H1 (cell line): ENCODE data around the gene PROP1. TPM values are rescaled to one million over a fixed set of nuclear protein-coding genes. Genes with fewer than 3 reads are reported as not detected.
A peak's percentile ranks its signal among the peaks of the same experiment; 100 is the strongest.

Experiments used
- CTCF ChIA-PET: fragments of 300-600 bp; sonication (Branson Sonifier 250); formaldehyde crosslinking; loops from one replicate; lab custom pipeline; 2021; ENCODE audit not compliant: partially characterized antibody; lab: Charles Lee
- POLR2A ChIA-PET: fragments of 300-600 bp; sonication (Branson Sonifier 250); formaldehyde crosslinking; loops from one replicate; lab custom pipeline; 2021; ENCODE audit warnings: inconsistent platforms; ENCODE audit not compliant: partially characterized antibody; lab: Charles Lee
- DNase-seq, 2 experiments: peaks; one replicate each; pipeline versions ENCODE4 v3.0.0 to v3.0.0-alpha.2; 2010 to 2022; ENCODE audit warnings: low spot score in 2 of 2, low read depth in 1 of 2, mixed read lengths in 1 of 2
- FAIRE-seq: peaks from 2 replicates; lab custom pipeline; 2011; peaks lifted over from hg19 to GRCh38; lab: Jason Lieb, UNC
- H2AFZ ChIP-seq: 2 replicates; pipeline ENCODE4 v1.8.1; 2012; ENCODE audit warnings: low read length, inconsistent platforms
- H2AK5ac ChIP-seq: 2 replicates; pipeline ENCODE4 v1.6.1; 2013; ENCODE audit warnings: low read depth, low read length
- H2BK120ac ChIP-seq: replicated peaks from 2 replicates; pipeline ENCODE3; 2013; ENCODE audit warnings: low read depth, low read length, inconsistent platforms
- H2BK12ac ChIP-seq: 2 replicates; pipeline ENCODE4 v1.6.1; 2013; ENCODE audit warnings: low read depth, low read length
- H2BK15ac ChIP-seq: 2 replicates; pipeline ENCODE4 v1.6.1; 2013; ENCODE audit warnings: low read length
- H2BK20ac ChIP-seq: 2 replicates; pipeline ENCODE4 v1.6.1; 2013; ENCODE audit warnings: low read length
- H2BK5ac ChIP-seq: 2 replicates; pipeline ENCODE4 v1.6.1; 2013; ENCODE audit warnings: low read depth, low read length
- H3K14ac ChIP-seq: 2 replicates; pipeline ENCODE4 v1.6.1; 2013; ENCODE audit warnings: inconsistent platforms; ENCODE audit not compliant: insufficient read length
- H3K18ac ChIP-seq: 2 replicates; pipeline ENCODE4 v1.6.1; 2013; ENCODE audit warnings: low read length; ENCODE audit errors: extremely low read depth
- H3K23ac ChIP-seq: 2 replicates; pipeline ENCODE4 v1.6.1; 2013; ENCODE audit warnings: inconsistent platforms; ENCODE audit not compliant: insufficient read length
- H3K23me2 ChIP-seq: 2 replicates; pipeline ENCODE4 v1.6.1; 2013; ENCODE audit warnings: low read depth, low read length
- H3K27ac ChIP-seq: 2 replicates; pipeline ENCODE4 v1.6.1; 2011; ENCODE audit warnings: low read depth, low read length, inconsistent platforms
- H3K27me3 ChIP-seq, 4 experiments: replicated peaks in 1 of 4; 1 replicate in 1 of 4; 2 replicates in 3 of 4; pipeline versions ENCODE4 v1.6.1 to v1.8.1; 2011 to 2013; ENCODE audit warnings: low read length in 3 of 4, mild to moderate bottlenecking in 3 of 4, inconsistent platforms in 2 of 4, mixed read lengths in 2 of 4, moderate library complexity in 1 of 4; ENCODE audit not compliant: control insufficient read depth in 3 of 4, insufficient read depth in 3 of 4; ENCODE audit errors: extremely low read depth in 1 of 4
- H3K36me3 ChIP-seq, 4 experiments: 2 replicates each; pipeline versions ENCODE4 v1.6.1 to v1.8.1; 2011 to 2013; ENCODE audit warnings: mild to moderate bottlenecking in 4 of 4, low read length in 3 of 4, moderate library complexity in 2 of 4, control low read depth in 1 of 4, inconsistent platforms in 1 of 4; ENCODE audit not compliant: insufficient read depth in 4 of 4, control insufficient read depth in 2 of 4
- H3K4ac ChIP-seq: replicated peaks from 2 replicates; pipeline ENCODE3; 2013; ENCODE audit warnings: low read length, low read depth, mixed read lengths, inconsistent platforms; ENCODE audit not compliant: insufficient read length
- H3K4me1 ChIP-seq, 4 experiments: replicated peaks in 1 of 4; 1 replicate in 1 of 4; 2 replicates in 3 of 4; pipeline versions ENCODE4 v1.6.1 to v1.8.1; 2011 to 2013; ENCODE audit warnings: low read length in 3 of 4, inconsistent platforms in 2 of 4, mixed read lengths in 1 of 4; ENCODE audit not compliant: insufficient read depth in 4 of 4, control insufficient read depth in 3 of 4
- H3K4me2 ChIP-seq, 2 experiments: 2 replicates each; pipeline versions ENCODE4 v1.6.1 to v1.8.1; 2011 to 2013; ENCODE audit warnings: low read depth in 2 of 2, low read length in 2 of 2, control low read depth in 1 of 2, inconsistent platforms in 1 of 2, mild to moderate bottlenecking in 1 of 2; ENCODE audit not compliant: insufficient read depth in 1 of 2
- H3K4me3 ChIP-seq, 4 experiments: fragments of 200-600, 300-600 bp in 1 of 4; sonication (generic), shearing (Covaris generic), sonication (Bioruptor Twin) in 1 of 4; 2 replicates each; pipeline versions ENCODE4 v1.5.1 to v1.8.1; 2011 to 2016; ENCODE audit warnings: low read length in 4 of 4, low read depth in 3 of 4, control low read depth in 2 of 4, inconsistent platforms in 2 of 4, mild to moderate bottlenecking in 2 of 4, mixed read lengths in 1 of 4, moderate library complexity in 1 of 4; ENCODE audit not compliant: insufficient read depth in 2 of 4; ENCODE audit errors: extremely low read depth in 1 of 4
- H3K56ac ChIP-seq: replicated peaks from 2 replicates; pipeline ENCODE3; 2013; ENCODE audit warnings: low read depth, mild to moderate bottlenecking, mixed read lengths, low read length, inconsistent platforms; ENCODE audit not compliant: insufficient read length
- H3K79me1 ChIP-seq: 2 replicates; pipeline ENCODE4 v1.6.1; 2013; ENCODE audit warnings: low read depth, low read length, control low read depth
- H3K79me2 ChIP-seq, 2 experiments: 2 replicates each; pipeline versions ENCODE4 v1.6.1 to v1.8.1; 2012 to 2013; ENCODE audit warnings: low read length in 2 of 2, mild to moderate bottlenecking in 2 of 2, inconsistent platforms in 1 of 2; ENCODE audit not compliant: insufficient read depth in 2 of 2, control insufficient read depth in 1 of 2
- H3K9ac ChIP-seq, 4 experiments: replicated peaks in 1 of 4; 1 replicate in 1 of 4; 2 replicates in 3 of 4; pipeline versions ENCODE4 v1.6.1 to v1.8.1; 2011 to 2013; ENCODE audit warnings: low read depth in 3 of 4, low read length in 3 of 4, control low read depth in 2 of 4, mild to moderate bottlenecking in 2 of 4, moderate library complexity in 2 of 4, inconsistent platforms in 1 of 4; ENCODE audit errors: extremely low read depth in 1 of 4
- H3K9me3 ChIP-seq, 2 experiments: 2 replicates each; pipeline versions ENCODE4 v1.6.1 to v1.8.1; 2012 to 2013; ENCODE audit warnings: mild to moderate bottlenecking in 2 of 2, moderate library complexity in 2 of 2, control low read depth in 1 of 2, inconsistent platforms in 1 of 2, low read depth in 1 of 2, low read length in 1 of 2, mixed read lengths in 1 of 2; ENCODE audit not compliant: insufficient read depth in 2 of 2
- H4K20me1 ChIP-seq, 2 experiments: replicated peaks in 1 of 2; 2 replicates each; pipeline versions ENCODE3 to v1.8.1; 2011 to 2013; ENCODE audit warnings: inconsistent platforms in 2 of 2, low read length in 2 of 2, mild to moderate bottlenecking in 1 of 2; ENCODE audit not compliant: insufficient read depth in 2 of 2, control insufficient read depth in 1 of 2
- H4K5ac ChIP-seq: 2 replicates; pipeline ENCODE4 v1.6.1; 2013; ENCODE audit warnings: low read length, low read depth, mixed read lengths, inconsistent platforms; ENCODE audit not compliant: insufficient read length
- H4K8ac ChIP-seq: 2 replicates; pipeline ENCODE4 v1.8.0; 2013; ENCODE audit warnings: mild to moderate bottlenecking, moderate library complexity, low read length, inconsistent platforms; ENCODE audit not compliant: insufficient read depth; ENCODE audit errors: extremely low read depth
- H4K91ac ChIP-seq: replicated peaks from 2 replicates; pipeline ENCODE3; 2013; ENCODE audit warnings: low read length, mixed read lengths, inconsistent platforms; ENCODE audit not compliant: insufficient read length
- ATF2 ChIP-seq: IDR thresholded peaks from 2 replicates; pipeline ENCODE4 v1.6.1; 2012; ENCODE audit warnings: low read length, inconsistent platforms
- CBX8 ChIP-seq: fragments of 300-800, 300-1000 bp; sonication (generic); IDR thresholded peaks from 2 replicates; pipeline ENCODE4 v1.7.1; 2016; ENCODE audit warnings: low read depth, low read length, borderline replicate concordance
- CHD2 ChIP-seq: IDR thresholded peaks from 2 replicates; pipeline ENCODE4 v1.6.1; 2012; ENCODE audit warnings: low read length, improper control_type of control experiment
- CTCF ChIP-seq, 3 experiments: IDR thresholded peaks; 1 replicate in 2 of 3; 2 replicates in 1 of 3; pipeline versions ENCODE4 v1.5.1 to v1.6.1; 2011; ENCODE audit warnings: low read length in 3 of 3, mild to moderate bottlenecking in 3 of 3, inconsistent platforms in 2 of 3, low read depth in 1 of 3, moderate library complexity in 1 of 3; ENCODE audit not compliant: insufficient read depth in 1 of 3; ENCODE audit errors: control extremely low read depth in 1 of 3
- GABPA ChIP-seq: IDR thresholded peaks from 2 replicates; pipeline ENCODE4 v1.6.1; 2011; ENCODE audit warnings: mild to moderate bottlenecking, low read length, moderate library complexity, borderline replicate concordance; ENCODE audit not compliant: insufficient read depth
- RBBP5 ChIP-seq: IDR thresholded peaks from 2 replicates; pipeline ENCODE4 v1.7.1; 2012; ENCODE audit warnings: low read depth, mild to moderate bottlenecking, inconsistent platforms, low read length, moderate library complexity, borderline replicate concordance
- RNF2 ChIP-seq: fragments of 200-900, 300-1000 bp; sonication (generic); IDR thresholded peaks from 2 replicates; pipeline ENCODE4 v1.7.1; 2016; ENCODE audit warnings: borderline replicate concordance, low read depth, mild to moderate bottlenecking, antibody characterized with exemption, low read length; ENCODE audit not compliant: poor library complexity, severe bottlenecking; ENCODE audit errors: missing control alignments
- SRF ChIP-seq: IDR thresholded peaks from 2 replicates; pipeline ENCODE4 v1.6.1; 2011; ENCODE audit warnings: mild to moderate bottlenecking, low read depth, low read length, moderate library complexity
- TBP ChIP-seq: IDR thresholded peaks from 2 replicates; pipeline ENCODE4 v1.6.1; 2011; ENCODE audit warnings: low read depth, low read length, improper control_type of control experiment
- WGBS, 2 experiments: shearing (Covaris generic) in 1 of 2; methylation state at CpG; one replicate each; pipeline versions ENCODE4 v1.1.6 to v1.1.7; 2013 to 2015; ENCODE audit warnings: low lambda C conversion rate in 2 of 2, mixed read lengths in 2 of 2, inconsistent platforms in 1 of 2, low coverage in 1 of 2, missing lambda C conversion rate in 1 of 2; ENCODE audit not compliant: insufficient replicate concordance in 2 of 2, insufficient coverage in 1 of 2, insufficient read length in 1 of 2; ENCODE audit errors: extremely low coverage in 1 of 2, missing lambda C conversion rate in 1 of 2; 5-methylcytosine and 5-hydroxymethylcytosine counted together
- polyA plus RNA-seq, 7 experiments: library from polyadenylated mRNA; depleted of rRNA in 3 of 7; stranded (reverse) in 5 of 7; unstranded in 2 of 7; fragments of >200 nt in 5 of 7; fragments of 200-250 nt in 2 of 7; gene quantifications; 1 replicate in 5 of 7; 2 replicates in 1 of 7; 4 replicates in 1 of 7; pipeline versions ENCODE4 v1.2.1 to v1.2.3, GENCODE V29; 2011 to 2013; ENCODE audit warnings: missing spikeins in 2 of 7, mixed read lengths in 2 of 7
- total RNA-seq: library from RNA; stranded (reverse); fragmentation: NEBNext Ultra II Directional; extraction: Animal tissue kit (Norgen Biotek cat#: 25700); gene quantifications from 2 replicates; pipeline ENCODE4 v1.2.1, GENCODE V29; 2021

PROP1 gene
- total and polyA plus RNA-seq, 2 of the 8 experiments (the other 6 are each of a cell fraction or from before 2014, with no cell fraction given) = not detected

- no peak overlapping the region for H3K14ac ChIP-seq
- no peak overlapping the region for H2BK120ac ChIP-seq
- no peak overlapping the region; a peak in 1 of 7 replicates for H3K9ac ChIP-seq
- no peak overlapping the region for H3K18ac ChIP-seq
- DNase-seq (no peak), FAIRE-seq (no peak)
- ChIA-PET CTCF (interaction anchor here (0.6 kb wide), 1 partner anchor 16 kb away, joined by 3 read pairs; no protein-coding TSS in a partner anchor), POLR2A (no interaction called here)
- no peak overlapping the region for H4K8ac ChIP-seq
- H2BK20ac ChIP-seq = no peak overlapping the region
- no peaks in the 10 kb centered on the region; a peak in 1 of 7 replicates for H3K27me3 ChIP-seq
- no peaks in the 10 kb centered on the region for H3K79me2 ChIP-seq
- H4K91ac ChIP-seq = no peak overlapping the region
- no peak overlapping the region for H4K5ac ChIP-seq
- H3K56ac ChIP-seq = no peak overlapping the region
- no peak overlapping the region for H3K4ac ChIP-seq
- no peaks in the 10 kb centered on the region for H3K9me3 ChIP-seq
- H3K4me2 ChIP-seq = no peak overlapping the region
- no peak overlapping the region for H3K27ac ChIP-seq
- H3K4me1 ChIP-seq = peaks cover 0 to 10% (median 5%) of the 10 kb centered on the region in 4 experiments; a peak in 6 of 7 replicates
- no peak overlapping the region for H3K4me3 ChIP-seq
- WGBS, 2 experiments = 100% methylated on average over 1 of the region's 1 CpG; no CpG with 5 or more reads in 1 of the 2 experiments
- no peak overlapping the region for H2AFZ ChIP-seq
- 0 out of 2 replicates have a peak overlapping the region, but pooled peaks have one; percentile 75 for H2BK12ac ChIP-seq
- H2BK5ac ChIP-seq = no peak overlapping the region
- no peaks in the 10 kb centered on the region for H3K23me2 ChIP-seq
- H3K36me3 ChIP-seq = no peaks in the 10 kb centered on the region
- H3K23ac ChIP-seq = no peak overlapping the region
- H2BK15ac ChIP-seq = no peak overlapping the region
- H4K20me1 ChIP-seq = peaks cover 0 to 2% of the 10 kb centered on the region in 2 experiments
- H3K79me1 ChIP-seq = no peaks in the 10 kb centered on the region
- no peak overlapping the region for H2AK5ac ChIP-seq
- no peak for TF ChIP-seq SRF
- TF ChIP-seq GABPA = no peak
- TF ChIP-seq ATF2 = no peak
- TF ChIP-seq RNF2 = no peak
- no peak for TF ChIP-seq RBBP5
- TF ChIP-seq TBP = no peak
- TF ChIP-seq CTCF (IDR thresholded peaks at IDR 0.05; ENCODE audit: control extremely low read depth in 1 of 3, insufficient read depth in 1 of 3, low read depth in 1 of 3, low read length in 3 of 3) = no peak
- no peak for TF ChIP-seq CHD2
- TF ChIP-seq CBX8 = no peak
Observed at GRCh38 chr5:177997846-177998245, 1.8 kb upstream of the PROP1 start.
